GM23338 (cell line): Measurements from ENCODE around the gene NENF. TPM values are rescaled to one million over a fixed set of nuclear protein-coding genes. Genes with fewer than 3 reads are reported as not detected.
A peak's percentile ranks its signal among the peaks of the same experiment; 100 is the strongest.

ENCODE experiments used
- ATAC-seq: fragments of 200-7000 bp; cut with Tn5 transposase; 3 replicates; pipeline ENCODE4 v1.9.1; 2020
- DNase-seq: peaks from one replicate; pipeline ENCODE4 v3.0.0-alpha.2; 2015; ENCODE audit warnings: low spot score
- H2AFZ ChIP-seq: fragments of 200-600 bp; sonication (generic); 2 replicates; pipeline ENCODE4 v1.8.0; 2016; ENCODE audit warnings: antibody characterized with exemption, mild to moderate bottlenecking, moderate library complexity
- H3F3A ChIP-seq: fragments of 200-600 bp; sonication (generic); replicated peaks from 2 replicates; pipeline ENCODE4 v1.8.0; 2017; ENCODE audit warnings: antibody characterized with exemption, mixed run types, low read depth
- H3K27ac ChIP-seq: fragments of 200-600 bp; sonication (generic); 2 replicates; pipeline ENCODE4 v1.6.1; 2016; ENCODE audit warnings: low read depth
- H3K27me3 ChIP-seq: fragments of 200-600 bp; sonication (generic); 2 replicates; pipeline ENCODE4 v1.8.0; 2016; ENCODE audit warnings: mild to moderate bottlenecking, mixed run types, moderate library complexity; ENCODE audit not compliant: insufficient read depth
- H3K36me3 ChIP-seq: fragments of 200-600 bp; sonication (generic); 2 replicates; pipeline ENCODE4 v1.8.0; 2016; ENCODE audit warnings: mild to moderate bottlenecking; ENCODE audit not compliant: insufficient read depth
- H3K4me1 ChIP-seq: fragments of 200-600 bp; sonication (generic); 2 replicates; pipeline ENCODE4 v1.8.0; 2016; ENCODE audit warnings: mild to moderate bottlenecking, moderate library complexity; ENCODE audit not compliant: insufficient read depth
- H3K4me2 ChIP-seq: fragments of 200-600 bp; sonication (generic); 2 replicates; pipeline ENCODE4 v1.7.1; 2017; ENCODE audit warnings: mixed run types
- H3K4me3 ChIP-seq: fragments of 200-600 bp; sonication (generic); 2 replicates; pipeline ENCODE4 v1.6.1; 2016; ENCODE audit warnings: mixed run types
- H3K79me2 ChIP-seq: fragments of 200-600 bp; sonication (generic); replicated peaks from 2 replicates; pipeline ENCODE4 v1.8.0; 2017; ENCODE audit warnings: mild to moderate bottlenecking; ENCODE audit not compliant: insufficient read depth
- H3K9me2 ChIP-seq: fragments of 200-600 bp; sonication (generic); 2 replicates; pipeline ENCODE4 v1.8.0; 2017; ENCODE audit not compliant: insufficient read depth
- H4K20me1 ChIP-seq: fragments of 200-600 bp; sonication (generic); replicated peaks from 2 replicates; pipeline ENCODE4 v1.8.0; 2017; ENCODE audit warnings: mild to moderate bottlenecking; ENCODE audit not compliant: insufficient read depth
- H3K27ac Mint-ChIP-seq: 2 replicates; pipeline ENCODE4 v1.8.0; 2020; ENCODE audit warnings: inconsistent platforms, mild to moderate bottlenecking, moderate library complexity, mixed read lengths
- H3K27me3 Mint-ChIP-seq: 3 replicates; pipeline ENCODE4 v1.8.0; 2022; ENCODE audit warnings: low read depth, mild to moderate bottlenecking, moderate library complexity, mixed read lengths, inconsistent platforms; ENCODE audit not compliant: insufficient read depth, poor library complexity
- H3K36me3 Mint-ChIP-seq: 3 replicates; pipeline ENCODE4 v1.8.0; 2021; ENCODE audit warnings: low read depth, mild to moderate bottlenecking, inconsistent platforms, moderate library complexity, mixed read lengths
- H3K4me1 Mint-ChIP-seq: 3 replicates; pipeline ENCODE4 v1.8.0; 2020; ENCODE audit warnings: mild to moderate bottlenecking, inconsistent platforms, mixed read lengths
- H3K4me3 Mint-ChIP-seq: 3 replicates; pipeline ENCODE4 v1.8.0; 2021; ENCODE audit warnings: moderate library complexity, mild to moderate bottlenecking, inconsistent platforms, mixed read lengths
- H3K9me3 Mint-ChIP-seq: 3 replicates; pipeline ENCODE4 v1.8.0; 2020; ENCODE audit warnings: moderate library complexity, mild to moderate bottlenecking, inconsistent platforms, mixed read lengths
- CREB1 ChIP-seq: fragments of 250-450 bp; sonication (Bioruptor Pico); IDR thresholded peaks from 2 replicates; pipeline ENCODE4 v1.5.0; 2020; ENCODE audit warnings: low read depth, mild to moderate bottlenecking, moderate library complexity
- CTCF ChIP-seq, 2 experiments: fragments of 200-600 bp in 1 of 2; sonication (generic) in 1 of 2; conservative IDR thresholded peaks; 2 replicates each; pipeline versions ENCODE4 v1.5.1 to v1.6.1; 2016 to 2017; ENCODE audit warnings: antibody characterized with exemption in 2 of 2, low read depth in 2 of 2, mild to moderate bottlenecking in 2 of 2, moderate library complexity in 1 of 2
- ETS1 ChIP-seq: IDR thresholded peaks from 2 replicates; pipeline ENCODE4 v1.6.1; 2016; ENCODE audit warnings: antibody characterized with exemption
- EZH2 ChIP-seq: fragments of 200-600 bp; sonication (generic); IDR thresholded peaks from one replicate; pipeline ENCODE4 v1.8.0; 2017; ENCODE audit warnings: antibody characterized with exemption, mild to moderate bottlenecking, low read depth; ENCODE audit not compliant: unreplicated experiment
- EZH2phosphoT487 ChIP-seq: fragments of 200-600 bp; sonication (generic); IDR thresholded peaks from one replicate; pipeline ENCODE4 v1.8.1; 2018; ENCODE audit warnings: antibody characterized with exemption; ENCODE audit not compliant: unreplicated experiment
- JUNB ChIP-seq: IDR thresholded peaks from one replicate; pipeline ENCODE4 v1.6.1; 2016; ENCODE audit warnings: antibody characterized with exemption; ENCODE audit not compliant: unreplicated experiment
- POLR2AphosphoS5 ChIP-seq: IDR thresholded peaks from 2 replicates; pipeline ENCODE4 v1.6.1; 2016; ENCODE audit warnings: antibody characterized with exemption, low read depth
- STAT1 ChIP-seq: IDR thresholded peaks from one replicate; pipeline ENCODE4 v1.6.1; 2016; ENCODE audit warnings: antibody characterized with exemption; ENCODE audit not compliant: unreplicated experiment
- ZNF114 ChIP-seq: fragments of 250-450 bp; sonication (Bioruptor Pico); IDR thresholded peaks from 2 replicates; pipeline ENCODE4 v1.5.0; 2020; ENCODE audit warnings: mild to moderate bottlenecking, moderate library complexity
- polyA plus RNA-seq: library from polyadenylated mRNA; unstranded; fragments of >200 nt; fragmentation: Nextera tagmentation; extraction: Ambion mirVana; gene quantifications from 2 replicates; pipeline ENCODE4 v1.2.1, GENCODE V29; 2016
- total RNA-seq: library from RNA; depleted of rRNA; stranded (reverse); fragments of >200 nt; shearing (Covaris generic); gene quantifications from 2 replicates; pipeline ENCODE4 v1.2.3, GENCODE V29; 2014
- TF ChIP-seq, protein P1 (sequence below): IDR thresholded peaks from one replicate; pipeline ENCODE4 v1.6.1; 2018; ENCODE audit warnings: antibody characterized with exemption; ENCODE audit not compliant: unreplicated experiment

Gene NENF
- total and polyA plus RNA-seq, 2 experiments from 2014 or later: 27.6 to 60.7 TPM

GRCh38 chr1:212413902-212414327 is 18.8 kb upstream of the NENF start:
- H4K20me1 ChIP-seq: peaks cover 22% of the 10 kb centered on the region; the same call in 1 of the 2 replicates
- H3K4me3 Mint-ChIP-seq: peak overlapping the region; percentile 86
- peak; percentile 5 for ATAC-seq

More at GRCh38 chr1:212413902-212414327, 18.8 kb upstream of the NENF start:
- peaks cover 19% of the 10 kb centered on the region for H3K4me1 ChIP-seq
- TF ChIP-seq ZNF114 (no peak), STAT1 (no peak), POLR2AphosphoS5 (no peak), CREB1 (CRISPR knock-in tag) (no peak), EZH2 (no peak), CTCF (conservative IDR thresholded peaks at IDR 0.05; ENCODE audit: low read depth in 2 of 2) (no peak), EZH2phosphoT487 (no peak), JUNB (no peak), ETS1 (no peak)
- TF ChIP-seq, protein P1, sequence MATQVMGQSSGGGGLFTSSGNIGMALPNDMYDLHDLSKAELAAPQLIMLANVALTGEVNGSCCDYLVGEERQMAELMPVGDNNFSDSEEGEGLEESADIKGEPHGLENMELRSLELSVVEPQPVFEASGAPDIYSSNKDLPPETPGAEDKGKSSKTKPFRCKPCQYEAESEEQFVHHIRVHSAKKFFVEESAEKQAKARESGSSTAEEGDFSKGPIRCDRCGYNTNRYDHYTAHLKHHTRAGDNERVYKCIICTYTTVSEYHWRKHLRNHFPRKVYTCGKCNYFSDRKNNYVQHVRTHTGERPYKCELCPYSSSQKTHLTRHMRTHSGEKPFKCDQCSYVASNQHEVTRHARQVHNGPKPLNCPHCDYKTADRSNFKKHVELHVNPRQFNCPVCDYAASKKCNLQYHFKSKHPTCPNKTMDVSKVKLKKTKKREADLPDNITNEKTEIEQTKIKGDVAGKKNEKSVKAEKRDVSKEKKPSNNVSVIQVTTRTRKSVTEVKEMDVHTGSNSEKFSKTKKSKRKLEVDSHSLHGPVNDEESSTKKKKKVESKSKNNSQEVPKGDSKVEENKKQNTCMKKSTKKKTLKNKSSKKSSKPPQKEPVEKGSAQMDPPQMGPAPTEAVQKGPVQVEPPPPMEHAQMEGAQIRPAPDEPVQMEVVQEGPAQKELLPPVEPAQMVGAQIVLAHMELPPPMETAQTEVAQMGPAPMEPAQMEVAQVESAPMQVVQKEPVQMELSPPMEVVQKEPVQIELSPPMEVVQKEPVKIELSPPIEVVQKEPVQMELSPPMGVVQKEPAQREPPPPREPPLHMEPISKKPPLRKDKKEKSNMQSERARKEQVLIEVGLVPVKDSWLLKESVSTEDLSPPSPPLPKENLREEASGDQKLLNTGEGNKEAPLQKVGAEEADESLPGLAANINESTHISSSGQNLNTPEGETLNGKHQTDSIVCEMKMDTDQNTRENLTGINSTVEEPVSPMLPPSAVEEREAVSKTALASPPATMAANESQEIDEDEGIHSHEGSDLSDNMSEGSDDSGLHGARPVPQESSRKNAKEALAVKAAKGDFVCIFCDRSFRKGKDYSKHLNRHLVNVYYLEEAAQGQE: no peak
- H3K4me2 ChIP-seq: peak overlapping the region; percentile 96
- H3K27ac Mint-ChIP-seq: 0 out of 2 replicates have a peak overlapping the region, but pooled peaks have one; percentile 1
- no peaks in the 10 kb centered on the region; the same call in 2 of the 3 replicates for H3K9me3 Mint-ChIP-seq
- no peak overlapping the region for H3K27ac ChIP-seq
- H3K9me2 ChIP-seq: no peaks in the 10 kb centered on the region
- no peak for DNase-seq
- H2AFZ ChIP-seq: peak overlapping the region; percentile 67
- H3F3A ChIP-seq: 0 out of 2 replicates have a peak, but pooled peaks cover 5% of the 10 kb centered on the region
- peaks cover 28% of the 10 kb centered on the region for H3K79me2 ChIP-seq
- peaks cover 13% of the 10 kb centered on the region for H3K27me3 Mint-ChIP-seq
- peak overlapping the region; percentile 79 for H3K4me3 ChIP-seq
- peaks cover 31% of the 10 kb centered on the region for H3K36me3 Mint-ChIP-seq
- peaks cover 5% of the 10 kb centered on the region for H3K27me3 ChIP-seq
- peaks cover 16% of the 10 kb centered on the region; the same call in 1 of the 2 replicates for H3K36me3 ChIP-seq
- peaks cover 30% of the 10 kb centered on the region for H3K4me1 Mint-ChIP-seq
